ENCODE measurements around the gene LIPC.

The LIPC gene

DNA sequence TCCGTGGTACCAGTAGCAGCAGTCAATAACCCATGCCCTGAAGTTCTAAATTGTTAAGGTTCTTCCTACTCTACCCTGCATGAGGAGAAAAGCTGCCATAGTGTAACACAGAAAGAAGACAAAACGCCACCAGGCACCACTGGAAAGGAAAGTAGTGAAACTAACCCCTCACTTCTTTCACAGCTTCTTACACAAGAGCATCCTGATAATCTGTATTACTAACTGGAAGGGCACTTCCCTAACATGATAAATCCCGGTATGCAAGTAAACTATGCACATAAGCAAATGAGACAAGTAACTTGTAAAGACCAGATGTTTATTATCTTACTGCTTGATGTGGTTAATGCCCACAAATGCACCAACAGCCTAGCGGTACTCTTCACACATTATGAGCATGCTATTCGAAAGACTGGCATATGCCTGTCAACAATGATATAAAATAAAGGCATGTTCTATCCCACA lies 176.4 kb downstream of the LIPC start:
- TF ChIP-seq, protein P1, sequence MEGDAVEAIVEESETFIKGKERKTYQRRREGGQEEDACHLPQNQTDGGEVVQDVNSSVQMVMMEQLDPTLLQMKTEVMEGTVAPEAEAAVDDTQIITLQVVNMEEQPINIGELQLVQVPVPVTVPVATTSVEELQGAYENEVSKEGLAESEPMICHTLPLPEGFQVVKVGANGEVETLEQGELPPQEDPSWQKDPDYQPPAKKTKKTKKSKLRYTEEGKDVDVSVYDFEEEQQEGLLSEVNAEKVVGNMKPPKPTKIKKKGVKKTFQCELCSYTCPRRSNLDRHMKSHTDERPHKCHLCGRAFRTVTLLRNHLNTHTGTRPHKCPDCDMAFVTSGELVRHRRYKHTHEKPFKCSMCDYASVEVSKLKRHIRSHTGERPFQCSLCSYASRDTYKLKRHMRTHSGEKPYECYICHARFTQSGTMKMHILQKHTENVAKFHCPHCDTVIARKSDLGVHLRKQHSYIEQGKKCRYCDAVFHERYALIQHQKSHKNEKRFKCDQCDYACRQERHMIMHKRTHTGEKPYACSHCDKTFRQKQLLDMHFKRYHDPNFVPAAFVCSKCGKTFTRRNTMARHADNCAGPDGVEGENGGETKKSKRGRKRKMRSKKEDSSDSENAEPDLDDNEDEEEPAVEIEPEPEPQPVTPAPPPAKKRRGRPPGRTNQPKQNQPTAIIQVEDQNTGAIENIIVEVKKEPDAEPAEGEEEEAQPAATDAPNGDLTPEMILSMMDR (conservative IDR thresholded peaks at IDR 0.05; ENCODE audit: control insufficient read depth, insufficient read depth, low read depth, low read length): no peak
- DNase-seq (ENCODE audit: low read depth): peak; percentile 20
- no peak overlapping the region for H3K4me3 ChIP-seq (ENCODE audit: control insufficient read depth, low read depth, low read length)

DNA sequence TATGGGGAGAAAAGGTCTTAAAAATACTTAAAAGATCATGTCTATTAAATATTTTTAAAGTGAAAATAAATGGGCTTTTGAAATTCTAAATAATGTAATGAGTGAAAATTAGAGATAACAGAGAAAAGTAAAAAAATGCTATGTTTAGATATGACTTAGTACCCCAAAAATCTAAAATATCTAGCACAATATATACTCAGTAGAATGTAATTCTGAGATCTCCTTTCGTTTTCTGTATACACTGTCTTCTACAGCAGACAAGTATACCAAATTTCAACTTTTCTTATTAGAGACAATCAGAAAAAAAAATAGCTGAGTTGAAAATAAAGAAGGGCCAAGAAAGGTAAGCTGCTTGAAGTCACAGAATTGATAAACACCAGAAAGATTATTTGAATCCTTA lies 176.9 kb downstream of the LIPC start:
- DNase-seq (ENCODE audit: low read depth): no peak
- H3K4me3 ChIP-seq (ENCODE audit: control insufficient read depth, low read depth, low read length): no peak overlapping the region
- TF ChIP-seq, protein P1 (conservative IDR thresholded peaks at IDR 0.05; ENCODE audit: control insufficient read depth, insufficient read depth, low read depth, low read length): no peak

DNA sequence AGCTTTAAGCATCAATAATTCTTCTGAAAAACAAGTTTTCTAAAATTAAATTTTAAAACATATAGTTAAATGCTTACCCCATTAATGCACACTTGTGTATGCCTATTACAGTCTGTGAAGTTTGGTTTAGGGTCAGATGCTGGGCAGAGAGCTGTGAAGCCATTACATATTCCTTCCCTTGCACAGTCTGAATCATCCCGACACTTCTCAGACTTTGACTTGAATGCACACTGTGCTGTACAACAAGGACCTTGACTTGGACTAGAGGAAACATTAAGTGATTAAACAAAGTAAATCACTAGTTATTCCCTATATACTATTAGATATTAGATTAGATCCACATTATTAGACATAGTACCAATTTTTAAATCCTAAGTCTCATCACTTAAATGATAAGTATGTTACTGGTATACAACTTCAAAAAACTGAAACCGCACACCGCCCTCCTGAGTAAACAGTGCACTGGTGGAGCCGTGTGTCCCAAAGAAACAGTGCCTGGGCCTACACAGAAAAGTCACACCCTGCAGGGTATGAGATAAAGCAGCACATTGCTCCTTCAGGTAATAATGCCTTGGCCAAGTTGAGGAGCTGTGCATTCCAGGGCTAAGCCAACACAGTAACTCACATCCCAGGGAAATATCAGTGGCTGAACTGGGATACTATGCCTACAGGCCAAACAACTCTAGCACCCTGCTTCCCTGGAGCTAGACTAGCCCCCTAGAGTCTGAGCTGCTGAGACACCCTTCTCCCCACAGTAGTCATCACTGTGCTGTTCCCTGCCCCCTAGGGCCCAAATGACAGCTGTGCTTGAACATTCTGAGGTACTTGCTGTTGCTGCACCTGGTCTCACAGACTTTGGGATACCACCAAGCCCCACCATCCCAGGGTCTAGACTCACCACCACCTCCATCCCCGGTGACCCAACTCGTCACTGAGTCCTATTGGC lies 180.2 kb downstream of the LIPC start:
- no peak overlapping the region for H3K4me3 ChIP-seq (ENCODE audit: control insufficient read depth, low read depth, low read length)

DNA sequence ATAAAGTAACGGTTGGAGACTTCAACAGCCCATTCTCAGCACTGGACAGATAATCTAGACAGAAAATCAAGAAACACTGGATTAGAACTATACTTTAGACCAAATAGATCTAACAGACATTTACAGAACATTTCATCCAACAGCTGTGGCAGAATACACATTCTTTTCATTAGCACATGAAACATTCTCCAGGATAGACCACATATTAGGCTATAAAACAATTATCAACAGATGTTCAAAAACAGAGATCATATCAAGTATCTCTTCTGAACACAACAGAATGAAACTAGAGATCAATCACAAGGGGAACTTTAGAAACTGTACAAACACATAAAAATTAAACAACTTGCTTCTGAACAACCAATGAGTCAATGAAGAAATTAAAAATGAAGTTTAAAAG lies 184.4 kb downstream of the LIPC start:
- DNase-seq (ENCODE audit: low read depth): peak; percentile 5
- no peak overlapping the region for H3K4me3 ChIP-seq (ENCODE audit: control insufficient read depth, low read depth, low read length)
- TF ChIP-seq, protein P1 (conservative IDR thresholded peaks at IDR 0.05; ENCODE audit: control insufficient read depth, insufficient read depth, low read depth, low read length): no peak

More for the DNA sequence above, 180.2 kb downstream of the LIPC start:
- DNase-seq (ENCODE audit: low read depth): no peak
- TF ChIP-seq, protein P1 (conservative IDR thresholded peaks at IDR 0.05; ENCODE audit: control insufficient read depth, insufficient read depth, low read depth, low read length): no peak

Measured in fibroblast of mammary gland (primary cell).